ENCODE measurements around the gene RNF183. TPM values are rescaled to one million over a fixed set of nuclear protein-coding genes. Genes with fewer than 3 reads are reported as not detected.
"Not testable (repeated sequence)": the region's sequence is repeated elsewhere in the genome, so short reads cannot be mapped to it uniquely, and the experiment has no call there.

Gene RNF183
- polyA plus RNA-seq, 3 donors, result 5.2 to 6.6 (median 5.8) TPM

DNA sequence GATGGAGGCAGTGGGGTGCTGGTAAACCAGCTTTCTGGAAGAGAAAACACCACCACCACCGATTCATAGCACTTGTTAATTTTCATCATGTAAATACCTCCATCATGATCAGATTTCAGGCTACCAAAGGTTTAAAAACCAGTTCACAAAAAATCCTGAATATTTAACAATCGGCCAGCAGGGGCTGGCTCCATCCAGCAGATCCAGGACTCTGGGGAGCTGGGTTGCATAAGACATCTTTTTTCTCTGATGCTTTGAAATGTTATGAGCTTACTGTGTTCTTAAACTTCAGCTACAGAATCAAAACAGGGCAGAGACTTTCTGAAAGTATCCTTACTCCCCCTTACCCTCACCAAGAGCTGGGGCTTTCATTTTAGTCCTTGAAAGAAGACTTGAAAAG, 14.6 kb upstream of the RNF183 start:
- DNase-seq (ENCODE audit: low read depth in 3 of 3, low spot score in 2 of 3), result no peak

DNA sequence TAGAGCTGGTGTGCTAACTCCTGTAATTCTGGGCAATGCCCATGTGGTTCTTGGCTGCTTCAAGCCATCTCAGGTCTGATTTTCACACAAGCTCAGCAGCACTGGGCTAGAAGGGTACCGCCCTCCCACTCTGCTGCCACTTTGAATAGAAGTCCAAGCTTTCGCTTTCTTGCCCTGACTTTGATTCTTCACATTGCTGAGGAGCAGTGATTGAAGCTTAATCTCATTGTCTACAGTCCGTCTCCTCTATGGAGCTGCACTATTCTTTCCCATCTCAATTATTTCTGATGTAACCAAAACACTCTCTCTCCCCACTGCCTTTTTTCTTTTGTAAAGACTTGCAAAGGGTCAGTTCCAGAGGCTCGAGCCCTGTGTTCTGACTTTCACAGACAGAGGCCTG, 12.9 kb upstream of the RNF183 start:
- no peak for DNase-seq (ENCODE audit: low read depth in 3 of 3, low spot score in 2 of 3)

DNA sequence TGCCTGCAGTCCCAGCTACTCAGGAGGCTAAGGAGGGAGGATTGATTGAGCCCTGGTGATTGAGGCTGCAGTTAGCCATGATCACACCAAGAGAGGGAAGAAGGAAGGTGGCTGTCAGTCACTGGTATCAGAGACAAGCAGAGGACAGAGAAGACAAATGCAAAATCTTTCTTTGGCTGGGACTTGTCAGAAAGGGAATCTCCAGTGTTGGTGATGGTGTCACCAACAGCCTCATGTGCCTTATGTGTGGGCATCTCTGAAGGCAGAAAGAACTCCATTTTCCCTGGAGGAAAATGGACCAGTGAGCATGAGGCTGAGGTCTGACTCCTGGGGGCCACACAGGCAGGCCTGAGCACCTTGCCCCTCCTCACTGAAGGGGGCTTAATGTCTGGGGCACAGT, 12.1 kb upstream of the RNF183 start:
- no peak for DNase-seq (ENCODE audit: low read depth in 3 of 3, low spot score in 2 of 3)

DNA sequence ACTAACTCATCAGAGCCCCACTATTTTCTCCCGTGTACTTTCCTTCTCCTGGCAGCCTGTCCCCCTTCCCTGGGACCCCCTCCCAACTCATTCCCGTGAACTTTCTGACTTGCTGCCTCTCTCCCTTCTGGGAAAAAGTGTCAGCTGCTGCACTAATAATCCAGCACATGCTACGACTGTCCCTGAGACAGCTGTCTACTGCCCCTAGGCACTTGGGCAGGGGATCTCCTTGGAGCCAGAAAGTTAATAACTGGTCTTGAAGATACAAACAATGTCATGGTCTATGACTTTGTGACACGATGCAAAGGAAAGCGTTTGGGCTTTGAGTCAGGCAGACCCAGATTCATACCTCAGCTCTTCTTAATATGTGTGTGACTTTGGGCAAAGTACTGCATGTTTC, 10.1 kb upstream of the RNF183 start:
- no peak for DNase-seq (ENCODE audit: low read depth in 3 of 3, low spot score in 2 of 3)

DNA sequence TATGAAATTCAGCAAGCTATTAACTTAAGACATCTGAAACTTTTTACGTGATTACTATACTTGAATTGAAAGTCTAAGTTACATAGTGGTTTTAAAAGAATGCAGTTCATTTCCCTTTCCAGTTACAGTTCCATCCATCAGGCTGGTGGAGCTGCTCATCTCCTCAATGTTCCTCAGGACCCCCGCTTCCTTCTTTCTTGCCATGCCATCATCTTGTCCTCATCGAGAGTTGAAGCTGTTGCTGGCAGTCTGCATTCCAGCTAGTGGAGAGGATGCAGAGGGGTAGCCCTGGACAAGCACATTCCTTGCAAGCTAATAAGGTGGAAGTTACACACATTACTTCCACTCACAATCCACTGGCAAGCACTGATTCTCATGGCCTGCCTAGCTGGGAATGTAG, 8.8 kb upstream of the RNF183 start:
- no peak for DNase-seq (ENCODE audit: low read depth in 3 of 3, low spot score in 2 of 3)

DNA sequence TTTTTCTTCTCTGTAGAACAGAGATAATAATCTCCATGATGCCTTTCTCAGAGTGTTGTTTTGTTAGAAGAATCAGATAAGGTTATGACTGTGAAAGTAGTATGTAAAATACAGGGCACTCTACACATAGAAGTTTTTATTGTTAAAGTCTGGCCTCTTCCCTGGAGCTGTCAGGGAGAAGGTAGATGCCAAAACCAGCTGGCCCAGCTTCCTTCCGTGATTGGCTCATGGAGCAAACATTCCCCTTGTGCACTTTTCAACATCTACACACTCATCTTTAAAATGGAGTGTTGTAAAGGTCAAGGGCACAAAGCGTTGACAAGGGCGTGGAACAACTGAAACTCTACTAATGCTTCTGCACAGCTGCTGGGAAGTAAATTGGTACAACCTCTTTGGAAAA, 7.4 kb upstream of the RNF183 start:
- DNase-seq (ENCODE audit: low read depth in 3 of 3, low spot score in 2 of 3), result no peak

DNA sequence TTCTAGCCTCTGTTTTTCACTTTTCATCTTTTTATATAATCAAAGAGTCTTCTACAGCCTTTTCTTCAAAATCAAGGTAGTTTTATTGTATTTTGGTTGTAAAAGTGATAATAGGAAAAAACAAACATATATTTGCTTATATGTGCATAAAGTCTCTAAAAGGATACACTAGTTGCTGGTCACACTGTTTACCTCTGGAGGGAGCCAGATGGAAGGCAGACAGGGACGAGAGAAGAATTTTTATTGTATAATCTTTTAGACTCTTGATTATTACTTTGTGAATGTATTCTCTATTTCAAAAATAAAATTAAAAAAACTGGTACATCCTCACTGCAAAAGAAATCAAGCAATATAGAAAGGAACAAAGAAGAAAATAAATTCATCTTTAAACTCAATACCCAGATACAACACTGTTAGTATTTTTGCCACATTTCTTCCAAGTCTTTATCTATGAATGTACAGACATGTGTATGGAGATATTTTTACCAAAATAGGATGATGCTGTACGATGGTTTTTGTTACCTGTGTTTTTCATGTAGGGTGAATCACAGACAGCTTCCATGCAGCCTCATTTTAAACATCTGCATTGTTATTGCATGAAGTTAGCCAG, 6.1 kb upstream of the RNF183 start:
- DNase-seq (ENCODE audit: low read depth in 3 of 3, low spot score in 2 of 3), result no peak

DNA sequence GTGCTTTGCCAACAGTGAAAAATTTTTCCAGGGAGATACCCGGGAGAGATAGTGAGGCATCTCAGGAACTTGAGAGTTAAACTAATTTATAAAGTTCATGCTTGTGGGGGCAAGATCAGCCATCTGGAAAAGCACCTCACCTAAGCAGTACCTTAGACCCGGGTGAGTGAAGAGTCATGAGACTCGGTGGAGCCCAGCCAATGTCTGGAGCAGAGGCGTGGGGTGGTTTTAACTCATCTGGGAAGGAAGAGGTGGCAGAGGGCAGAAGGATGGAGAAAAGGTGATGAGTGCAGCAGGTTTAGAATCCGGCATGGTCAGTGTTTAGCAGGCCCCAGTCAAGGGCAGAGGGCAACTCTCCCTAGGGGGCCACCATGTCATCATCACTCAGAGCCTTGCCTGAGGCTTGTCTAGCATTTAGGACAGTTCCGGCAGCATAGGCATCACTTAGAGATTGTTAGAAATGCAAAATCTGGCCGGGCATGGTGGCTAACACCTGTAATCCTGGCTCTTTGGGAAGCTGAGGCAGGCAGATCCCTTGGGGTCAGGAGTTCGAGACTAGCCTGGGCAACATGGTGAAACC, 4.3 kb upstream of the RNF183 start:
- no peak for DNase-seq (ENCODE audit: low read depth in 3 of 3, low spot score in 2 of 3)

DNA sequence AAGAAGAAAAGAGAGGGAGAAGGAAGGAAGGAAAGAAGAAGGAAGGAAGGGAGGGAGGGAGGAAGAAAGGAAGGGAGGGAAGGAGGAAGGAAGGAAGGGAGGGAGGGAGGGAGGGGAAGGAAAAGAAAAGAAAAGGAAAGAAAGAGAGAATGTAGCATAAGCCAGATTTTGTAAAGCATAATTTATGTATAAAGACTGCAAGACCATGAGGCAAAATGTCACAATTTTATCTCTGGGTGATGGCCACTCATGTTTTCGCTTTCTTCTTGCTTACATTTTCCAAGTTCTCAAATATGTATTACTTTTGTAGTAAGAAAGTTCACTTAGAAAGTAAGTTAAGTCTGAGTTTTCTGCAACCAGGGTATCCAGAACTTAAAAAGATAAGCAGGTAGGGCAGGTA, 3.4 kb upstream of the RNF183 start:
- DNase-seq (ENCODE audit: low read depth in 3 of 3, low spot score in 2 of 3), result no peak

DNA sequence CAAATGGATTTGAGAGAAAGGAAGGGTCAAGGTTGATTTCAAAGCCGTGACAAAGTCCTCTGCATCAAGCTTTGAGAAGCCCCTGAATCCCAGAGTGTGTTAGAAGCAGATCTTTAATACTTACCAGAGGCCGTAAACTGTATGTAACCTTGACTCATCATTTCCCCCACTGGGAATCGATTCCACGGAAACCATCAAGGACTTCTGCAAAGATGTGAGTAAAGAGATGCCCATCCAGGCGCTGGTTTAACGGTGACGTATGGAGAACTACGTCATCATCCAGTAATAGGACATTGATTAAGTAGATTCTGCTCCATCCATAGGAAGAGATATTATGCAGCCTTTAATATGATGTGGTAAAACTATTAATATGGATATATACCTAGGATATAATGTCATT, 1.6 kb downstream of the RNF183 start:
- DNase-seq (ENCODE audit: low read depth in 3 of 3, low spot score in 2 of 3), result no peak

DNA sequence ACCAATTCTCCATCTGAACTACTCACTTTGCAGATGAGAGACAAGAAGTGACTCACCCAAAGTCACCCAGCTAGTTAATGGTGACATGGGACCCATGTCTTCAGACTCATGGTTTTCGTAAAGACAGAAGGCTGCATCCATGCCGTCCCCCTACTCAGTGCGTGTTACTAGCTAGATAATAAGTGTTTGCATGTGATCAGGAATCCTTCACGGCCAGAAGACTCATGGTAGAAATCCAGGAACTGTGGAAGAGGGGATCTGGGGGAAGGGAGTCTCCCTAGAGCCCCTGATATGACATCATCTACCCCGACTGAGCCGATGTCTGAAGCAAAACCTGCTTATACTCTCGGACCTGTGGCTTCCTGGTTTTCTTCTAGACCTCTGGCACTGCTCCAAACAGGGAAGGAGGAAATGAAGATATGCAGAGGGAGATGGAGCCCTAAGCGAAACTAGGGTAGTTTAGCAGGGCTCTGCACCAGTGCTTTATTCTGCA, 3.3 kb downstream of the RNF183 start:
- DNase-seq (ENCODE audit: low read depth in 3 of 3, low spot score in 2 of 3), result no peak

DNA sequence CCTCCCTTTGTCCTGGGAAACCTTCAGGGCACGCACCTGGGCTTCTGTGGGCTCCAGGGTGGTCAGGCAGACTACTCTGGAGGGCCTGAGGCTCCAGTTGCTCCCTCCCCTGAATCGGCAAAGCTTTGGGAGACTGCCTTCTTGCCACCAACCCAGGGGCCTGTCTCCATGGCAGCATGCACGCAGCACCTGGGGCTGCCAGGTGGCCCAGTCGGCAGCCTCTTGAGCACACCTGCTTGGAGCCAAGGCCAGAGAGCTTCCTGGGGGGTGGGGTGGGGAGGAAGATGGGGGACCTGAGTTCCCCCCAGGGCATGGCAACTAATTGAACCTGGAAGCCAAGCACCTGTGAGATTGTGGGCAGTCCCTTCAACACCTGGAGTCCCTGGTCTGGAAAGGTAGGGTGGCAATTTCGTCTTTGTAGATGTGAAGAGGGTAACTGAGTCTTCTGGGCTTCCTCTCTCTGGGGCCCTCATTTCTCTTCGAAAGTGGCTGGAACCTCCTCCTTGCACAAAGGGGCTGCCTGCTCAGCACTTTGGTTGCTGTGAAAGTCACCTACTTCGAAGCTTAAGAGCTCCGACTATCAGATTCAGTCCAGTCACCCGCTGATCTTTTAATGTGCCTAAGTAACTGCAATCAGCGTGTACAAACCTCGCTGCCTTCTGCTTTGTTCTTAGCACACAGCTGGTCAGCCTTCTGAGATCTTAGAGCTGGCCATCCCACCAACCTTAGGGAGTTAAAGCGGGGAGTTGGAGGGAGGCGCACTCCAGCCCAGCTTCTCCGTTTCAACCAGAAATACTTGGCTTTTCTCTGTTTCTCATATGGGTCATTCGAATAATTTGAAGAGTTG, 4.0 kb downstream of the RNF183 start:
- DNase-seq (ENCODE audit: low read depth in 3 of 3, low spot score in 2 of 3), result no peak

DNA sequence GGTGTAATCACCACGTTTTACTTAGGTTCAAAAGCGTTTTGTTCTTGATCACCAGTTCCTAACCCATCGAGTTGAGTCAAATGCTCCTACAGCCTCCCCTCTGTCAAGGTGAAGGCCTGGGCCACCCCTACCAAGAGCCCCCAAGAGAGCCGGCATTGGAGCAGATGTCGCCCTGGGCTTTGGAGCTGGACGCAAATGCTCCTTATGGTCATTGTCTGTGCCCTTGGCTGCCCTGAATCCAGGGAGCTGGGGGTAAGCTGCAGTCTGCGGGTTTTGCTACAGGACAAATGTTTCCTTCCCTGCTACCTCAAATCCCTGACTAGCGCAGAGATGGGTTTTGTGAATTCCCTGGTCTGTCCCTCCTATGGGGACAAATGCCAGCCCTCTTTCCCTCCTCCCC, 4.9 kb downstream of the RNF183 start:
- DNase-seq (ENCODE audit: low read depth in 3 of 3, low spot score in 2 of 3), result no peak

DNA sequence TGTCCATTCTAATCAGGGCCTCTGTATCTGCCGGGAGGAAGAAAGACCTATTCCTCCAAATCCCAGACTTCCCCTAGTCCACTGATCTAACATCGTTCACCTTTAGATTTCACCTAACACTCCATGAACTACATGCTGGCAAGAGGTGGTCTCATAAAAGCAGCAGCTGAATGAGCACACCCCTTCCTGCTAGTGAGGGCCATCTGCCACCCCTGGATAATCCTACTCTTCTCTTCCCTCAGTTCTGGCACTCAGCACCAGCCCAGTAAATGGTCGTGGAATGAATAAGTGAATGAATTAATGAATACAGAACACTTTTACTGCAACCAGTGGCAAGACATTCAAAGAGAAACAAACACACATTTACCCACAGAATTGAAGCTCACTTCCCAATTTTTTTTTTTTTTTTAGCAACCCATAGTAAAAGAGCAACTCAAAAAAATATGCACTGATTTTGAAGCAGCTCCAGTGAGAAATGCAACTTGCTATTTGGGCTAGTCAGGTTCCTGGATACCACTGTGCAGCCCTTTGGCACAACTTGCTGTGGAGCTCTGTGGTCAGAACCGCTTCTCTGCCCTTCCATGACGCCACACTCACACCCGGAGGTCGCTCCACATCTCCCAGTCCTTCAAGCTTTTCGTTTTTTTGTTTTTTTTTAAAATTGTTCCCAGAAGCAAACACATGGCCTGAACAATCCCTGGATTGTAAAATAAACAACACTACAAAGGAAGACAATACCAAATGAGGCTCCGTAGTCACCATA, 6.2 kb downstream of the RNF183 start:
- no peak for DNase-seq (ENCODE audit: low read depth in 3 of 3, low spot score in 2 of 3)

DNA sequence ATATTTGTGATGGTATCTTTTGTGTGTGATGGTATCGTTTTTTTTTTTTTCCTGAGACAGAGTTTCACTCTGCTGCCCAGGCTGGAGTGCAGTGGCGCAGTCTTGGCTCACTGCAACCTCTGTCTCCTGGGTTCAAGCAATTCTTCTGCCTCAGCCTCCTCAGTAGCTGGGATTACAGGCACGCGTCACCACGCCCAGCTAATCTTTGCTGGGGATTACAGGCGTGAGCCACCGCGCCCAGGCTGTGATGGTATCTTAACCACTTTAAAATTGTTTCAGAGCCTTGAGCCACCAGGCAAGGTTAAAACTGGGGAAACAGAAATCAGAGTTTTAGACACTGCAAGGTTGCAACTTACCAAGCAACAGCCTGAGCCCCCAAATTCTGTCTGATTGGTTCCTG, 6.9 kb downstream of the RNF183 start:
- not testable (repeated sequence) for DNase-seq (ENCODE audit: low read depth in 3 of 3, low spot score in 2 of 3)

DNA sequence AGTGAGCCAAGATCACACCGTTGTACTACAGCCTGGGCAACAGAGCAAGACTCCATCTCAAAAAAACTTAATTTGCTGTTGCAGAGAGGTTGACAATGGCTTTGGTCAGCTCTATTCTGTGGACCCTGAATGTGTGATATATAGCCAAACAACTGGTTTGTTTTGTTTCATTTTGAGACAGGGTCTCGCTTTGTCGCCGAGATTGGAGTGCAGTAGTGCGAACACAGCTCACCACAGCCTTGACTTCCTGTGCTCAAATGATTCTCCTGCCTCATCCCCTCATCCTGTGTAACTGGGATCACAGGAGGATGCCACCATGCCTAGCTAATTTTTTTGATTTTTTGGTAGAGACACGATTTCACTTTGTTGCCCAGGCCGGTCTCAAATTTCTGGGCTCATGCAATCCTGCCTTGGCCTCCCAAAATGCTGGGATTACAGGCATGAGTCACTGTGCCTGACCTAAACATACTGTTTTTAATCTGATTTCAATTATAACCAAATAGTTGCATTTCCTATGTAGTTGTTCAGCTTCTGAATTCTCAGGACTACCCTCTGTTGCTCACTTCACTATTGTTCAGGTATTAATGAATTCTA, 9.8 kb downstream of the RNF183 start:
- DNase-seq (ENCODE audit: low read depth in 3 of 3, low spot score in 2 of 3), result no peak

DNA sequence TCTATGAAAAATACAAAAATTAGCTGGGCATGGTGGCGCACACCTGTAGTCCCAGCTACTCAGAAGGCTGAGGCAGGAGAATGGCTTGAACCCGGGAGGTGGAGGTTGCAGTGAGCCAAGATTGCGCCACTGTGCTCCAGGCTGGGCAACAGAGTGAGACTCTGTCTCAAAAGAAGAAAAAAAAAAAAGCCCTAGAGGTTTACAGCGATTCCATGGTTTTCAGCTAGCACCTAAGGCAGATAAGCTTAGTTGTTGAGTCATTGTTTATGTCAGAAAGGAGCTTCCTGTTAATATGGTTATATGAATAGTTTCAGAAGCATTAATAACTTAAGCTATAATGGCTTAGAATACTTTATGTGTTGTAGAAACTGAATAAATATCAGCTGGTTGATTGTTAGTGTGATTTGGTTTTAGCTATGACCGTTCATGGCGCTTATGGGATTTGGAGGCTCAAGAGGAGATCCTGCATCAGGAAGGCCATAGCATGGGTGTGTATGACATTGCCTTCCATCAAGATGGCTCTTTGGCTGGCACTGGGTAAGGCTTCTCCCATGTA, 13.0 kb downstream of the RNF183 start:
- DNase-seq (ENCODE audit: low read depth in 3 of 3, low spot score in 2 of 3), result no peak

DNA sequence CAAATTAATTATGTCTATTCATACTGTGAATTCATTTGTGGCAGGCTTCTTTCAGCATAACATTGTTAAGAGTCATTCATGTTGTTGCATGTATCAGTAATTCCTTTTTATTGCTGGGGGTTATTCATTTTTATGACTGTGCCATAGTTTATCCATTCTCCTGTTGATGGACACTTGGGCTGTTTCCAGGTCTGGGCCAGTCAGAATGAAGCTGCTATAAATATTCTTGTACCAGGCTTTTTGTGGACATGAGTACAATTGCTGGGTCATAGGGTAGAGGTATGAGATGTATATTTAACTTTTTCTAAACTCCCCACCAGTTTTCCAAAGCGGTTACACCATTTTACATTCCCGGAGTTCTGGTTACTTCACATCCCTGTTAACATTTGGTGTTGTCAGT, 14.1 kb downstream of the RNF183 start:
- no peak for DNase-seq (ENCODE audit: low read depth in 3 of 3, low spot score in 2 of 3)

DNA sequence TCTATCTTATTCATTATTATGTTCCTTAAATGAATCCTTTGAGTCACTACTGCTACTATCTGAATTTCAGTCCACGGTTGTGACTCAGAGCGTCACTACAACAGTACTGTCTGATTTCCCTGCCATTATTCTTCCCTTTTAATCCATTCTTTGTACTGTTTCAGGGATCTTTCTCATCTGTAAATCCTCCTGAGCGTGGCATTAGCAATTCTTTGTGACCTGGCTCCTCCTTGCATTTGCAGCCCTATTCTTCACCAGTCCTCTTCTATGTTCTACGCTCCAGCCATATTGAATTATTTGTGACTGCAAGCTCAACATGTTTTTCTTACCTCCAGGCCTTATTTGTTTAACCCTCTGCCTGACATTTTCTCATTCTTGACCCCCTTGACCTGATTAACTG, 21.8 kb downstream of the RNF183 start:
- DNase-seq (ENCODE audit: low read depth in 3 of 3, low spot score in 2 of 3), result no peak

DNA sequence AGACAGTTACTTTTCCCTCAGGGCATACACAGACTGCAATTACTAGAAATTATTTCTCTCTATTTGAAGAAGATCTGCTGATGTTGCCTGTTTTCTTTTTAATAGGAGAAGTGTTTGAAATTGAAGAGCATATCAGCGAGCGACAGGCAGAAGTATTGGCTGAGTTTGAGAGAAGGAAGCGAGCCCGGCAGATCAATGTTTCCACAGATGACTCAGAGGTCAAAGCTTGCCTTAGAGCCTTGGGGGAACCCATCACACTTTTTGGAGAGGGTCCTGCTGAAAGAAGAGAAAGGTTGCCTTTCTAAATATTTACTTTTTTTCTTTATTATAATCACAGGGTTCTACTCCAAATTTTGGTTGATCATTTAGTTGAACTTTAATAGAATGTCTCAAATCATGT, 24.3 kb downstream of the RNF183 start:
- no peak for DNase-seq (ENCODE audit: low read depth in 3 of 3, low spot score in 2 of 3)

All from right renal cortex interstitium (tissue), 3 donors.